ENCODE data around the gene ETNPPL.

- TF ChIP-seq MAX (CRISPR knock-in tag; IDR thresholded peaks at IDR 0.05) (no peak), CTCF (IDR thresholded peaks at IDR 0.05) (no peak), ZNF425 (CRISPR knock-in tag; conservative IDR thresholded peaks at IDR 0.05) (no peak), JUN (CRISPR knock-in tag; IDR thresholded peaks at IDR 0.05) (no peak), ATF2 (CRISPR knock-in tag; IDR thresholded peaks at IDR 0.05; ENCODE audit: borderline replicate concordance, low read depth) (no peak)
These were observed 16.3 kb downstream of the ETNPPL start for GRCh38 chr4:108746511-108746910.
